ENCODE results near the gene NAT14.

The NAT14 gene

GRCh38 chr19:55453511-55454260 is 31.3 kb upstream of the NAT14 start:
- DNase-seq, result no peak

- DNase-seq, result peak in 1 of 2 donors; percentile 62
These were observed 30.2 kb upstream of the NAT14 start for GRCh38 chr19:55454787-55455243.

GRCh38 chr19:55455576-55456235 is 29.3 kb upstream of the NAT14 start:
- DNase-seq, result no peak

- DNase-seq, result no peak
These were observed 28.6 kb upstream of the NAT14 start for GRCh38 chr19:55456347-55456746.

- DNase-seq, result no peak
These were observed 27.1 kb upstream of the NAT14 start for GRCh38 chr19:55457683-55458457.

- DNase-seq, result no peak
These were observed 25.4 kb upstream of the NAT14 start for GRCh38 chr19:55459551-55459949.

GRCh38 chr19:55459950-55460657 is 24.9 kb upstream of the NAT14 start:
- peak in 1 of 2 donors; percentile 6 for DNase-seq

- peak; percentile 45 to 71 for DNase-seq
These were observed 24.2 kb upstream of the NAT14 start for GRCh38 chr19:55460670-55461258.

- peak; percentile 99 to 100 for DNase-seq
These were observed 23.6 kb upstream of the NAT14 start, which contains the start of gene ISOC2 for GRCh38 chr19:55461259-55461973. Gene ISOC2, minus strand, starts transcription at chr19:55461642. Its CDS starts 5,156 bp downstream, at chr19:55456486.

- peak in 1 of 2 donors; percentile 29 for DNase-seq
These were observed 22.9 kb upstream of the NAT14 start for GRCh38 chr19:55461974-55462626.

GRCh38 chr19:55462722-55463121 is 22.3 kb upstream of the NAT14 start:
- DNase-seq, result no peak

- DNase-seq, result no peak
These were observed 21.4 kb upstream of the NAT14 start for GRCh38 chr19:55463583-55464031.

GRCh38 chr19:55464039-55464661 is 20.8 kb upstream of the NAT14 start:
- DNase-seq, result no peak

- DNase-seq, result no peak
These were observed 20.3 kb upstream of the NAT14 start, which contains the start of gene C19orf85 for GRCh38 chr19:55464662-55465054. Gene C19orf85, minus strand, starts transcription at chr19:55464751. Its CDS starts 197 bp downstream, at chr19:55464554.

- no peak for DNase-seq
These were observed 19.3 kb upstream of the NAT14 start for GRCh38 chr19:55465460-55466240.

GRCh38 chr19:55466241-55466614 is 18.8 kb upstream of the NAT14 start:
- DNase-seq, result no peak

GRCh38 chr19:55467236-55468053 is 17.5 kb upstream of the NAT14 start:
- DNase-seq, result peak in 1 of 2 donors; percentile 72

- DNase-seq, result no peak
These were observed 17.0 kb upstream of the NAT14 start for GRCh38 chr19:55468054-55468393.

GRCh38 chr19:55471266-55471665 is 13.7 kb upstream of the NAT14 start:
- DNase-seq, result no peak

All from inflammatory macrophage treated with lipopolysaccharide for 1 hour (primary cell).